Mesendoderm (in vitro differentiated cells): Measurements from ENCODE around the gene RRP8.

Experiments used
- DNase-seq: peaks from one replicate; pipeline ENCODE4 v3.0.0; 2013
- H2AK5ac ChIP-seq: 2 replicates; pipeline ENCODE4 v1.6.1; 2013; ENCODE audit warnings: low read length, inconsistent platforms
- H2BK120ac ChIP-seq: 2 replicates; pipeline ENCODE4 v1.6.1; 2013; ENCODE audit warnings: low read depth, mild to moderate bottlenecking, low read length, moderate library complexity, mixed read lengths
- H2BK15ac ChIP-seq: replicated peaks from 2 replicates; pipeline ENCODE4 v1.6.1; 2013; ENCODE audit warnings: low read depth, mild to moderate bottlenecking, moderate library complexity
- H2BK5ac ChIP-seq: 2 replicates; pipeline ENCODE4 v1.6.1; 2013; ENCODE audit warnings: low read length, inconsistent platforms
- H3K18ac ChIP-seq: 2 replicates; pipeline ENCODE4 v1.6.1; 2013; ENCODE audit warnings: mild to moderate bottlenecking, low read length, mixed read lengths
- H3K23ac ChIP-seq: one replicate; pipeline ENCODE4 v1.6.1; 2013; ENCODE audit warnings: low read length
- H3K27ac ChIP-seq: 2 replicates; pipeline ENCODE4 v1.5.1; 2013; ENCODE audit warnings: low read depth, mild to moderate bottlenecking, inconsistent platforms, low read length, moderate library complexity
- H3K27me3 ChIP-seq: 2 replicates; pipeline ENCODE4 v1.6.1; 2013; ENCODE audit warnings: low read length, control low read depth, mild to moderate bottlenecking, inconsistent platforms; ENCODE audit not compliant: insufficient read depth, poor library complexity
- H3K36me3 ChIP-seq: 2 replicates; pipeline ENCODE4 v1.6.1; 2013; ENCODE audit warnings: low read length, inconsistent platforms; ENCODE audit not compliant: control insufficient read depth, insufficient read depth
- H3K4ac ChIP-seq: one replicate; pipeline ENCODE4 v1.6.1; 2013; ENCODE audit warnings: low read depth, mild to moderate bottlenecking, low read length, moderate library complexity
- H3K4me1 ChIP-seq: 2 replicates; pipeline ENCODE4 v1.6.1; 2013; ENCODE audit warnings: low read depth, low read length, inconsistent platforms; ENCODE audit not compliant: control insufficient read depth
- H3K4me2 ChIP-seq: 2 replicates; pipeline ENCODE4 v1.6.1; 2013; ENCODE audit warnings: low read length
- H3K4me3 ChIP-seq: 2 replicates; pipeline ENCODE4 v1.5.1; 2013; ENCODE audit warnings: mild to moderate bottlenecking, low read length
- H3K56ac ChIP-seq: one replicate; pipeline ENCODE4 v1.6.1; 2013; ENCODE audit warnings: low read length
- H3K79me1 ChIP-seq: 2 replicates; pipeline ENCODE4 v1.6.1; 2013; ENCODE audit warnings: low read length, inconsistent platforms
- H3K79me2 ChIP-seq: 2 replicates; pipeline ENCODE4 v1.6.1; 2013; ENCODE audit warnings: mild to moderate bottlenecking, low read length; ENCODE audit not compliant: control insufficient read depth, insufficient read depth
- H3K9ac ChIP-seq: 2 replicates; pipeline ENCODE4 v1.6.1; 2013; ENCODE audit warnings: low read length, inconsistent platforms
- H4K5ac ChIP-seq: one replicate; pipeline ENCODE4 v1.6.1; 2013; ENCODE audit warnings: low read length
- H4K8ac ChIP-seq: one replicate; pipeline ENCODE4 v1.6.1; 2013; ENCODE audit warnings: low read depth, mild to moderate bottlenecking, control low read depth, low read length, moderate library complexity
- WGBS: extraction: QIAGEN DNeasy Blood & Tissue Kit; methylation state at CpG from one replicate; pipeline ENCODE4 v1.1.7; 2013; ENCODE audit warnings: low lambda C conversion rate, missing lambda C conversion rate; ENCODE audit not compliant: insufficient coverage; ENCODE audit errors: extremely low coverage; 5-methylcytosine and 5-hydroxymethylcytosine counted together

RRP8 gene

GRCh38 chr11:6604081-6604626, 738 bp upstream of the RRP8 start:
- no peak overlapping the region for H2BK120ac ChIP-seq
- H3K79me2 ChIP-seq, result peaks cover 44% of the 10 kb centered on the region
- H3K4me3 ChIP-seq, result peak overlapping the region; percentile 97
- WGBS, result no CpG with 5 or more reads among the region's 20 CpGs
- DNase-seq, result peak; percentile 75
- peak overlapping the region; percentile 74 for H3K23ac ChIP-seq
- peaks cover 30% of the 10 kb centered on the region for H3K79me1 ChIP-seq
- H3K27me3 ChIP-seq, result no peaks in the 10 kb centered on the region
- no peak overlapping the region for H4K5ac ChIP-seq
- peaks cover 9% of the 10 kb centered on the region for H3K4me1 ChIP-seq
- peak overlapping the region; percentile 28 for H3K4ac ChIP-seq
- no peak overlapping the region for H2BK15ac ChIP-seq
- H3K36me3 ChIP-seq, result peaks cover 13% of the 10 kb centered on the region
- H3K56ac ChIP-seq, result peak overlapping the region; percentile 98
- peak overlapping the region; percentile 68 for H3K27ac ChIP-seq
- peak overlapping the region; percentile 83 for H3K4me2 ChIP-seq
- H3K9ac ChIP-seq, result peak overlapping the region; percentile 98
- H2AK5ac ChIP-seq, result peak overlapping the region; percentile 54
- H4K8ac ChIP-seq, result no peak overlapping the region
- H3K18ac ChIP-seq, result peak overlapping the region; percentile 7
- H2BK5ac ChIP-seq, result peak overlapping the region; percentile 88

- no peak overlapping the region for H2AK5ac ChIP-seq
- peaks cover 24% of the 10 kb centered on the region for H3K79me1 ChIP-seq
- H3K56ac ChIP-seq, result peak overlapping the region; percentile 93
- H3K4me2 ChIP-seq, result peak overlapping the region; percentile 70
- H4K8ac ChIP-seq, result no peak overlapping the region
- DNase-seq, result no peak
- no peak overlapping the region for H3K18ac ChIP-seq
- no peak overlapping the region for H2BK15ac ChIP-seq
- H3K27ac ChIP-seq, result no peak overlapping the region
- peak overlapping the region; percentile 94 for H3K9ac ChIP-seq
- H2BK120ac ChIP-seq, result no peak overlapping the region
- peaks cover 40% of the 10 kb centered on the region for H3K79me2 ChIP-seq
- no peak overlapping the region for H2BK5ac ChIP-seq
- peaks cover 8% of the 10 kb centered on the region for H3K4me1 ChIP-seq
- H3K4me3 ChIP-seq, result peak overlapping the region; percentile 96
- H3K4ac ChIP-seq, result no peak overlapping the region
- H3K36me3 ChIP-seq, result peaks cover 5% of the 10 kb centered on the region
- no CpG with 5 or more reads among the region's 7 CpGs for WGBS
- no peak overlapping the region for H3K23ac ChIP-seq
- no peaks in the 10 kb centered on the region for H3K27me3 ChIP-seq
- H4K5ac ChIP-seq, result no peak overlapping the region
Observed at GRCh38 chr11:6602096-6602940, 1.1 kb downstream of the RRP8 start.

GRCh38 chr11:6601041-6601461, 2.4 kb downstream of the RRP8 start:
- Histone ChIP-seq H3K18ac (no peak overlapping the region), H2BK5ac (no peak overlapping the region), H3K4me2 (no peak overlapping the region), H3K27ac (no peak overlapping the region), H2BK15ac (no peak overlapping the region), H4K8ac (no peak overlapping the region), H3K79me2 (peaks cover 39% of the 10 kb centered on the region), H3K4me1 (peaks cover 3% of the 10 kb centered on the region), H3K23ac (no peak overlapping the region), H2AK5ac (no peak overlapping the region), H3K36me3 (peaks cover 5% of the 10 kb centered on the region), H3K4ac (no peak overlapping the region), H3K27me3 (no peaks in the 10 kb centered on the region), H2BK120ac (no peak overlapping the region), H3K9ac (no peak overlapping the region), H3K79me1 (peaks cover 21% of the 10 kb centered on the region), H3K4me3 (no peak overlapping the region), H3K56ac (no peak overlapping the region), H4K5ac (no peak overlapping the region)
- no peak for DNase-seq
- WGBS, result no CpG with 5 or more reads among the region's 13 CpGs

DNA sequence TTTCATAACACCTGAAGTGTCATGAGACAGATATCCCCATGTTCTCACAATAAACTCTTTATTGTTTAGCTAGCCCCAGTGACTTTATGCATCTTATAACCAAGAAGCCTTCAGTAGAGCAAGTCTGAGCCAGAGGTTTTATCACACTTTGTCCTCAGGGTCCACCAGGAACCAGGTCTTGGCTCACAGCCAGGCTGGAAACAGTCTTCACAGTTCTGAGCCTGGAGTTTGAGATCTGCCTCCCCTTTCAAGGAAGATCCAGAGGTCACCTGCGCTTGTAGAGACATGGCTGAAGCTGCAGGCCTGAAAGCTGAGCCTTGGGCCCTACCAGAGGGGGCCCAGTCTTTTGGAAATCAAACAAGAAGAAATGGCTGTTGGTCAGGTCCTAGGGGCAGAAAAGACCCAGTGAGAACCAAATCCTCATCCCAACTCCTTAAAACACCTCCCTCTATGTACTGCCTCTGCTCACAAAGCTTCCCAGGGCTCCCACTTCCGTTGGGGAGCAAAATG, 3.5 kb downstream of the RRP8 start:
- Histone ChIP-seq H2AK5ac (no peak overlapping the region), H3K27ac (no peak overlapping the region), H3K4ac (no peak overlapping the region), H3K36me3 (peaks cover 5% of the 10 kb centered on the region), H2BK5ac (no peak overlapping the region), H4K5ac (no peak overlapping the region), H3K79me2 (peaks cover 30% of the 10 kb centered on the region), H4K8ac (no peak overlapping the region), H3K4me2 (no peak overlapping the region), H3K4me3 (no peak overlapping the region), H2BK15ac (no peak overlapping the region), H2BK120ac (no peak overlapping the region), H3K27me3 (no peaks in the 10 kb centered on the region), H3K23ac (no peak overlapping the region), H3K56ac (no peak overlapping the region), H3K18ac (no peak overlapping the region), H3K79me1 (peaks cover 18% of the 10 kb centered on the region), H3K4me1 (peaks cover 3% of the 10 kb centered on the region), H3K9ac (no peak overlapping the region)
- WGBS, result no CpG with 5 or more reads among the region's 2 CpGs
- DNase-seq, result no peak

- H2AK5ac ChIP-seq, result no peak overlapping the region
- peaks cover 25% of the 10 kb centered on the region for H3K79me2 ChIP-seq
- no peak for DNase-seq
- no peak overlapping the region for H2BK5ac ChIP-seq
- H3K79me1 ChIP-seq, result peaks cover 16% of the 10 kb centered on the region
- no peaks in the 10 kb centered on the region for H3K27me3 ChIP-seq
- H3K4me3 ChIP-seq, result no peak overlapping the region
- H3K36me3 ChIP-seq, result peaks cover 5% of the 10 kb centered on the region
- no peak overlapping the region for H3K4me2 ChIP-seq
- H3K9ac ChIP-seq, result no peak overlapping the region
- no peak overlapping the region for H4K8ac ChIP-seq
- H2BK120ac ChIP-seq, result no peak overlapping the region
- H3K27ac ChIP-seq, result no peak overlapping the region
- H3K4me1 ChIP-seq, result no peaks in the 10 kb centered on the region
- no CpG with 5 or more reads among the region's 1 CpG for WGBS
- H3K18ac ChIP-seq, result no peak overlapping the region
- no peak overlapping the region for H2BK15ac ChIP-seq
- no peak overlapping the region for H3K56ac ChIP-seq
- H3K23ac ChIP-seq, result no peak overlapping the region
- no peak overlapping the region for H3K4ac ChIP-seq
- no peak overlapping the region for H4K5ac ChIP-seq
Observed at GRCh38 chr11:6599449-6599848, 4.0 kb downstream of the RRP8 start.
